T-helper 1 cell treated with Interleukin-12 subunit alpha and Interleukin-12 subunit beta and Interleukin-4 antibody, amounts not matched to agents 30 ng/mL and 1 ng/mL, for 36 hours (primary cell): Measurements from ENCODE around the gene NPDC1. TPM values are rescaled to one million over a fixed set of nuclear protein-coding genes. Genes with fewer than 3 reads are reported as not detected.

Experiments
- intact Hi-C: fragments of 100-400 bp; cut with micrococcal nuclease; formaldehyde crosslinking; loops from one replicate; pipeline ENCODE4 v1.15.1; 2024
- total RNA-seq: library from RNA; stranded (reverse); gene quantifications from 2 replicates; pipeline ENCODE4 v1.2.3, GENCODE V29; 2022

Gene NPDC1
- total RNA-seq, 1 donor from 2014 or later: 57.3 TPM

GRCh38 chr9:137000177-137000930 is 45.6 kb downstream of the NPDC1 start:
- intact Hi-C loops: loop anchor here (1.0 kb wide), 3 partner anchors 8 to 98 kb away; partner anchors contain the start of gene PAXX

- intact Hi-C loops: loop anchor here (1.0 kb wide), 1 partner anchor 211 kb away; no protein-coding TSS in a partner anchor
Observed at GRCh38 chr9:136997830-136998234, 48.1 kb downstream of the NPDC1 start.

- intact Hi-C loops: loop anchor here (1.0 kb wide), 1 partner anchor 210 kb away; no protein-coding TSS in a partner anchor
Observed at GRCh38 chr9:136997371-136997770, 48.6 kb downstream of the NPDC1 start.

GRCh38 chr9:136996361-136997292 is 49.4 kb downstream of the NPDC1 start, which contains the start of gene CLIC3:
Gene CLIC3 (minus strand): TSS chr9:136996568. CDS start chr9:136996543, 25 bp downstream.
- intact Hi-C loops: loop anchor here (1.0 kb wide), 1 partner anchor 209 kb away; no protein-coding TSS in a partner anchor

GRCh38 chr9:136995772-136996311 is 50.1 kb downstream of the NPDC1 start:
- intact Hi-C loops: no loop called here

- intact Hi-C loops: no loop called here
Observed at GRCh38 chr9:136995362-136995761, 50.6 kb downstream of the NPDC1 start.

- intact Hi-C loops: loop anchor here (5.0 kb wide), 5 partner anchors 92 to 612 kb away; partner anchors contain the start of genes ARRDC1, MAN1B1 and TUBB4B
Observed at GRCh38 chr9:136994888-136995230, 51.1 kb downstream of the NPDC1 start.

- intact Hi-C loops: loop anchor here (5.0 kb wide), 5 partner anchors 92 to 613 kb away; partner anchors contain the start of genes ARRDC1, MAN1B1 and TUBB4B
Observed at GRCh38 chr9:136994180-136994887, 51.6 kb downstream of the NPDC1 start.

- intact Hi-C loops: loop anchor here (1.0 to 5.0 kb wide), 14 partner anchors 7 to 614 kb away; partner anchors contain the start of genes ARRDC1, FBXW5, MAN1B1 and PHPT1
Observed at GRCh38 chr9:136992819-136993369, 53.1 kb downstream of the NPDC1 start.

- intact Hi-C loops: loop anchor here (1.0 to 5.0 kb wide), 15 partner anchors 8 to 615 kb away; partner anchors contain the start of genes ARRDC1, FBXW5, MAN1B1 and PHPT1
Observed at GRCh38 chr9:136991993-136992818, 53.8 kb downstream of the NPDC1 start, which contains the start of gene PAXX. Gene PAXX (plus strand): TSS chr9:136992422. CDS start chr9:136992444, 22 bp downstream.

GRCh38 chr9:136990242-136990911 is 55.6 kb downstream of the NPDC1 start:
- intact Hi-C loops: loop anchor here (5.0 kb wide), 5 partner anchors 88 to 617 kb away; partner anchors contain the start of genes ARRDC1, MAN1B1 and TUBB4B

Other genes with a start within 250 kb of the NPDC1 start
- 0.42 and 0.56 TPM in 2 replicates for gene CCDC183, start 249.8 kb downstream of the NPDC1 start, total RNA-seq
- gene RABL6, start 238.2 kb downstream of the NPDC1 start, total RNA-seq: 106 and 107 TPM in 2 replicates
- gene AJM1, start 203.7 kb downstream of the NPDC1 start, total RNA-seq: 8.1 and 8.8 TPM in 2 replicates
- 161 and 165 TPM in 2 replicates for gene PHPT1, start 196.8 kb downstream of the NPDC1 start, total RNA-seq
- gene MAMDC4, start 193.8 kb downstream of the NPDC1 start, total RNA-seq: 21.5 and 26.0 TPM in 2 replicates
- gene EDF1, start 179.9 kb downstream of the NPDC1 start, total RNA-seq: 428 and 445 TPM in 2 replicates
- gene TRAF2, start 159.7 kb downstream of the NPDC1 start, total RNA-seq: 80.6 and 85.0 TPM in 2 replicates
- gene FBXW5, start 101.4 kb downstream of the NPDC1 start, total RNA-seq: 117 and 119 TPM in 2 replicates
- 3.1 and 4.2 TPM in 2 replicates for gene C8G, start 100.9 kb downstream of the NPDC1 start, total RNA-seq
- gene LCN12, start 93.9 kb downstream of the NPDC1 start, total RNA-seq: 3.2 and 3.8 TPM in 2 replicates
- gene PTGDS, start 68.7 kb downstream of the NPDC1 start, total RNA-seq: 5.2 and 5.3 TPM in 2 replicates
- gene LCNL1, start 63.2 kb downstream of the NPDC1 start, total RNA-seq: not detected in 2 replicates
- gene PAXX, start 53.8 kb downstream of the NPDC1 start, total RNA-seq: 79.8 and 84.2 TPM in 2 replicates
- gene CLIC3, start 49.6 kb downstream of the NPDC1 start, total RNA-seq: 1.4 and 1.8 TPM in 2 replicates
- gene ABCA2, start 17.9 kb downstream of the NPDC1 start, total RNA-seq: 30.0 and 33.9 TPM in 2 replicates
- gene FUT7, start 14.1 kb downstream of the NPDC1 start, total RNA-seq: 1.7 and 1.9 TPM in 2 replicates
- gene ENTPD2, start 7.9 kb upstream of the NPDC1 start, total RNA-seq: not detected in 2 replicates
- 19.7 and 21.1 TPM in 2 replicates for gene SAPCD2, start 24.4 kb upstream of the NPDC1 start, total RNA-seq
- 15.1 and 15.7 TPM in 2 replicates for gene UAP1L1, start 31.3 kb upstream of the NPDC1 start, total RNA-seq
- gene MAN1B1, start 40.8 kb upstream of the NPDC1 start, total RNA-seq: 50.4 and 54.3 TPM in 2 replicates
- gene DPP7, start 68.6 kb upstream of the NPDC1 start, total RNA-seq: 251 and 260 TPM in 2 replicates
- gene GRIN1, start 93.0 kb upstream of the NPDC1 start, total RNA-seq: 0.15 and 0.37 TPM in 2 replicates
- gene LRRC26, start 123.9 kb upstream of the NPDC1 start, total RNA-seq: not detected in 2 replicates
- gene TMEM210, start 125.9 kb upstream of the NPDC1 start, total RNA-seq: not detected in 2 replicates
- gene ANAPC2, start 142.4 kb upstream of the NPDC1 start, total RNA-seq: 77.0 and 77.9 TPM in 2 replicates
- 88.4 and 88.8 TPM in 2 replicates for gene SSNA1, start 142.5 kb upstream of the NPDC1 start, total RNA-seq
- gene TPRN, start 154.6 kb upstream of the NPDC1 start, total RNA-seq: 9.5 and 9.9 TPM in 2 replicates
- 29.4 and 30.7 TPM in 2 replicates for gene TMEM203, start 159.5 kb upstream of the NPDC1 start, total RNA-seq
- 40.9 and 45.3 TPM in 2 replicates for gene NDOR1, start 159.5 kb upstream of the NPDC1 start, total RNA-seq
- gene RNF208, start 176.1 kb upstream of the NPDC1 start, total RNA-seq: 4.3 and 5.0 TPM in 2 replicates
- gene CYSRT1, start 179.0 kb upstream of the NPDC1 start, total RNA-seq: 0.27 TPM in 2 replicates
- gene RNF224, start 181.3 kb upstream of the NPDC1 start, total RNA-seq: not detected in 2 replicates
- gene SLC34A3, start 184.7 kb upstream of the NPDC1 start, total RNA-seq: not detected in 2 replicates
- gene TUBB4B, start 195.1 kb upstream of the NPDC1 start, total RNA-seq: 275 and 280 TPM in 2 replicates
- gene STPG3, start 205.1 kb upstream of the NPDC1 start, total RNA-seq: 0.27 TPM in 1 of 2 replicates, not detected in the other
- gene NELFB, start 209.2 kb upstream of the NPDC1 start, total RNA-seq: 64.6 and 66.9 TPM in 2 replicates
- 16.8 and 16.9 TPM in 2 replicates for gene TOR4A, start 231.5 kb upstream of the NPDC1 start, total RNA-seq